ENCODE results near the gene HYAL2.
A peak's percentile ranks its signal among the peaks of the same experiment; 100 is the strongest.

HYAL2 gene

DNA sequence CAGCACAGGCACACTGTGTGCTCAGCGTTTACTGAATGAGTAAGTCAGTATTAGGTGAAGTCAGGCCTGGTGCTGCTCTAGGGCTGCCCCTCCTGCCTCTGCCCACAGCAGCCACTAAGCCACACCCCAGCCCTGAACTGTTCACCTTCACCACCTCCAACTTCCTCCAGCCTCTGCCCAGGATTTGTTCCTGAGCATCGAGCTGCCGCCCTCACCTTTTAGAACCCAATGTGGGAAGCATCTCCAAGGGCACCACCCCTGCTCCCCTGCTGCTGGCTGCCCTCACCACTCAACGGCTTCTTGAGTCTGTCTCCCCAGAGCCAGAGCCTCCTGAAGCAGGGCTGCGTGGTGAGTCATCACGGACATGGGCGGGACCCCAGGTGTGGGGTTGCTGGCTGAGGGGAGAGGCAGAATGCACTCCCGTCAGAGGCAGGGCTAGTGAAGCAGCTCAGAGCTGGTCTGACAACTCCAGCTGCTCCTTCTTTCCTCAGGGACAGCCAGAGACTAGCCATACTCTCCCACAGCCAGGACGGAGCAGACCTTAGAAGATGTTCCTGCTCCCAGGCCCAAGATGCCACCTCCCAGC is 5.8 kb downstream of the HYAL2 start:
- Histone ChIP-seq H3K4me3 (ENCODE audit: low read depth, low read length) (no peak overlapping the region), H3K9me3 (ENCODE audit: control insufficient read depth, insufficient read depth, low read depth, low read length) (no peaks in the 10 kb centered on the region), H3K27ac (ENCODE audit: extremely low read depth, low read depth, low read length) (no peak overlapping the region), H3K36me3 (ENCODE audit: control insufficient read depth in 2 of 2, insufficient read depth in 1 of 2, low read length in 2 of 2) (peaks cover 0 to 38% of the 10 kb centered on the region in 2 experiments; a peak in 1 of 3 replicates), H3K4me1 (ENCODE audit: control insufficient read depth, insufficient read depth, low read length) (peaks cover 7% of the 10 kb centered on the region; the same call in 1 of the 2 replicates)
- POLR2A ChIA-PET = interaction anchor here (0.5 to 3.6 kb wide), 6 partner anchors 11 to 52 kb away, joined by 3 to 12 read pairs (median 10); partner anchors contain the start of genes HYAL3, IFRD2, NAA80 and TUSC2
- CTCF ChIA-PET = interaction anchor here (1.0 kb wide), 1 partner anchor 18 kb away, joined by 7 read pairs; the partner anchor contains the start of genes HYAL3 and NAA80
- TF ChIP-seq SP2 (tag by site-specific recombination; IDR thresholded peaks at IDR 0.05) = peak; percentile 55
- TF ChIP-seq, protein P1, sequence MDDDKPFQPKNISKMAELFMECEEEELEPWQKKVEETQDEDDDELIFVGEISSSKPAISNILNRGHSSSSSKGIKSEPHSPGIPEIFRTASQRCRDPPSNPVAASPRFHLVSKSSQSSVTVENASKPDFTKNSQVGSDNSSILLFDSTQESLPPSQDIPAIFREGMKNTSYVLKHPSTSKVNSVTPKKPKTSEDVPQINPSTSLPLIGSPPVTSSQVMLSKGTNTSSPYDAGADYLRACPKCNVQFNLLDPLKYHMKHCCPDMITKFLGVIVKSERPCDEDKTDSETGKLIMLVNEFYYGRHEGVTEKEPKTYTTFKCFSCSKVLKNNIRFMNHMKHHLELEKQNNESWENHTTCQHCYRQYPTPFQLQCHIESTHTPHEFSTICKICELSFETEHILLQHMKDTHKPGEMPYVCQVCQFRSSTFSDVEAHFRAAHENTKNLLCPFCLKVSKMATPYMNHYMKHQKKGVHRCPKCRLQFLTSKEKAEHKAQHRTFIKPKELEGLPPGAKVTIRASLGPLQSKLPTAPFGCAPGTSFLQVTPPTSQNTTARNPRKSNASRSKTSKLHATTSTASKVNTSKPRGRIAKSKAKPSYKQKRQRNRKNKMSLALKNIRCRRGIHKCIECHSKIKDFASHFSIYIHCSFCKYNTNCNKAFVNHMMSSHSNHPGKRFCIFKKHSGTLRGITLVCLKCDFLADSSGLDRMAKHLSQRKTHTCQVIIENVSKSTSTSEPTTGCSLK (tag by site-specific recombination; IDR thresholded peaks at IDR 0.05) = no peak
- TF ChIP-seq TCF7L2 (IDR thresholded peaks at IDR 0.05; ENCODE audit: borderline replicate concordance, low read depth, low read length) = no peak
- no peak for TF ChIP-seq ZNF132 (tag by site-specific recombination; IDR thresholded peaks at IDR 0.05; ENCODE audit: borderline replicate concordance)
- TF ChIP-seq KLF9 (tag by site-specific recombination; IDR thresholded peaks at IDR 0.05; ENCODE audit: low read depth) = peak; percentile 70
- TF ChIP-seq ZNF707 (tag by site-specific recombination; IDR thresholded peaks at IDR 0.05) = no peak
- TF ChIP-seq ZBTB20 (tag by site-specific recombination; IDR thresholded peaks at IDR 0.05) = peak; percentile 53; the same call in 1 of the 2 replicates
- TF ChIP-seq ZFHX2 (tag by site-specific recombination; conservative IDR thresholded peaks at IDR 0.05) = peak; percentile 92
- TF ChIP-seq ZNF555 (tag by site-specific recombination; conservative IDR thresholded peaks at IDR 0.05) = no peak
- TF ChIP-seq, protein P2, sequence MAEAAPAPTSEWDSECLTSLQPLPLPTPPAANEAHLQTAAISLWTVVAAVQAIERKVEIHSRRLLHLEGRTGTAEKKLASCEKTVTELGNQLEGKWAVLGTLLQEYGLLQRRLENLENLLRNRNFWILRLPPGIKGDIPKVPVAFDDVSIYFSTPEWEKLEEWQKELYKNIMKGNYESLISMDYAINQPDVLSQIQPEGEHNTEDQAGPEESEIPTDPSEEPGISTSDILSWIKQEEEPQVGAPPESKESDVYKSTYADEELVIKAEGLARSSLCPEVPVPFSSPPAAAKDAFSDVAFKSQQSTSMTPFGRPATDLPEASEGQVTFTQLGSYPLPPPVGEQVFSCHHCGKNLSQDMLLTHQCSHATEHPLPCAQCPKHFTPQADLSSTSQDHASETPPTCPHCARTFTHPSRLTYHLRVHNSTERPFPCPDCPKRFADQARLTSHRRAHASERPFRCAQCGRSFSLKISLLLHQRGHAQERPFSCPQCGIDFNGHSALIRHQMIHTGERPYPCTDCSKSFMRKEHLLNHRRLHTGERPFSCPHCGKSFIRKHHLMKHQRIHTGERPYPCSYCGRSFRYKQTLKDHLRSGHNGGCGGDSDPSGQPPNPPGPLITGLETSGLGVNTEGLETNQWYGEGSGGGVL (tag by site-specific recombination; IDR thresholded peaks at IDR 0.05) = peak; percentile 90
- TF ChIP-seq ZNF660 (tag by site-specific recombination; IDR thresholded peaks at IDR 0.05) = no peak
- TF ChIP-seq WT1 (tag by site-specific recombination; IDR thresholded peaks at IDR 0.05) = no peak
- TF ChIP-seq, protein P3, sequence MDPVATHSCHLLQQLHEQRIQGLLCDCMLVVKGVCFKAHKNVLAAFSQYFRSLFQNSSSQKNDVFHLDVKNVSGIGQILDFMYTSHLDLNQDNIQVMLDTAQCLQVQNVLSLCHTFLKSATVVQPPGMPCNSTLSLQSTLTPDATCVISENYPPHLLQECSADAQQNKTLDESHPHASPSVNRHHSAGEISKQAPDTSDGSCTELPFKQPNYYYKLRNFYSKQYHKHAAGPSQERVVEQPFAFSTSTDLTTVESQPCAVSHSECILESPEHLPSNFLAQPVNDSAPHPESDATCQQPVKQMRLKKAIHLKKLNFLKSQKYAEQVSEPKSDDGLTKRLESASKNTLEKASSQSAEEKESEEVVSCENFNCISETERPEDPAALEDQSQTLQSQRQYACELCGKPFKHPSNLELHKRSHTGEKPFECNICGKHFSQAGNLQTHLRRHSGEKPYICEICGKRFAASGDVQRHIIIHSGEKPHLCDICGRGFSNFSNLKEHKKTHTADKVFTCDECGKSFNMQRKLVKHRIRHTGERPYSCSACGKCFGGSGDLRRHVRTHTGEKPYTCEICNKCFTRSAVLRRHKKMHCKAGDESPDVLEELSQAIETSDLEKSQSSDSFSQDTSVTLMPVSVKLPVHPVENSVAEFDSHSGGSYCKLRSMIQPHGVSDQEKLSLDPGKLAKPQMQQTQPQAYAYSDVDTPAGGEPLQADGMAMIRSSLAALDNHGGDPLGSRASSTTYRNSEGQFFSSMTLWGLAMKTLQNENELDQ (tag by site-specific recombination; IDR thresholded peaks at IDR 0.05; ENCODE audit: low read depth) = no peak
- no peak for TF ChIP-seq ZNF558 (tag by site-specific recombination; IDR thresholded peaks at IDR 0.05)
- TF ChIP-seq ZNF214 (tag by site-specific recombination; IDR thresholded peaks at IDR 0.05; ENCODE audit: borderline replicate concordance) = no peak
- 0 out of 2 replicates have a peak, but pooled peaks have one; percentile 36 for TF ChIP-seq ZNF629 (tag by site-specific recombination; IDR thresholded peaks at IDR 0.05)
- no peak for TF ChIP-seq GLI4 (tag by site-specific recombination; IDR thresholded peaks at IDR 0.05)
- TF ChIP-seq ZBTB17 (tag by site-specific recombination; IDR thresholded peaks at IDR 0.05) = peak; percentile 76
- TF ChIP-seq ZNF416 (tag by site-specific recombination; IDR thresholded peaks at IDR 0.05) = no peak
- TF ChIP-seq ZNF202 (tag by site-specific recombination; IDR thresholded peaks at IDR 0.05; ENCODE audit: borderline replicate concordance) = no peak
- peak; percentile 94 for TF ChIP-seq EGR2 (tag by site-specific recombination; IDR thresholded peaks at IDR 0.05; ENCODE audit: low read depth)
- no peak for TF ChIP-seq KLF8 (tag by site-specific recombination; IDR thresholded peaks at IDR 0.05)
- no peak for TF ChIP-seq HOXD13 (CRISPR knock-in tag; IDR thresholded peaks at IDR 0.05; ENCODE audit: borderline replicate concordance)
- TF ChIP-seq, protein P4, sequence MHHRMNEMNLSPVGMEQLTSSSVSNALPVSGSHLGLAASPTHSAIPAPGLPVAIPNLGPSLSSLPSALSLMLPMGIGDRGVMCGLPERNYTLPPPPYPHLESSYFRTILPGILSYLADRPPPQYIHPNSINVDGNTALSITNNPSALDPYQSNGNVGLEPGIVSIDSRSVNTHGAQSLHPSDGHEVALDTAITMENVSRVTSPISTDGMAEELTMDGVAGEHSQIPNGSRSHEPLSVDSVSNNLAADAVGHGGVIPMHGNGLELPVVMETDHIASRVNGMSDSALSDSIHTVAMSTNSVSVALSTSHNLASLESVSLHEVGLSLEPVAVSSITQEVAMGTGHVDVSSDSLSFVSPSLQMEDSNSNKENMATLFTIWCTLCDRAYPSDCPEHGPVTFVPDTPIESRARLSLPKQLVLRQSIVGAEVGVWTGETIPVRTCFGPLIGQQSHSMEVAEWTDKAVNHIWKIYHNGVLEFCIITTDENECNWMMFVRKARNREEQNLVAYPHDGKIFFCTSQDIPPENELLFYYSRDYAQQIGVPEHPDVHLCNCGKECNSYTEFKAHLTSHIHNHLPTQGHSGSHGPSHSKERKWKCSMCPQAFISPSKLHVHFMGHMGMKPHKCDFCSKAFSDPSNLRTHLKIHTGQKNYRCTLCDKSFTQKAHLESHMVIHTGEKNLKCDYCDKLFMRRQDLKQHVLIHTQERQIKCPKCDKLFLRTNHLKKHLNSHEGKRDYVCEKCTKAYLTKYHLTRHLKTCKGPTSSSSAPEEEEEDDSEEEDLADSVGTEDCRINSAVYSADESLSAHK (tag by site-specific recombination; IDR thresholded peaks at IDR 0.05) = no peak
- TF ChIP-seq, protein P5, sequence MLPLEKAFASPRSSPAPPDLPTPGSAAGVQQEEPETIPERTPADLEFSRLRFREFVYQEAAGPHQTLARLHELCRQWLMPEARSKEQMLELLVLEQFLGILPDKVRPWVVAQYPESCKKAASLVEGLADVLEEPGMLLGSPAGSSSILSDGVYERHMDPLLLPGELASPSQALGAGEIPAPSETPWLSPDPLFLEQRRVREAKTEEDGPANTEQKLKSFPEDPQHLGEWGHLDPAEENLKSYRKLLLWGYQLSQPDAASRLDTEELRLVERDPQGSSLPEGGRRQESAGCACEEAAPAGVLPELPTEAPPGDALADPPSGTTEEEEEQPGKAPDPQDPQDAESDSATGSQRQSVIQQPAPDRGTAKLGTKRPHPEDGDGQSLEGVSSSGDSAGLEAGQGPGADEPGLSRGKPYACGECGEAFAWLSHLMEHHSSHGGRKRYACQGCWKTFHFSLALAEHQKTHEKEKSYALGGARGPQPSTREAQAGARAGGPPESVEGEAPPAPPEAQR (tag by site-specific recombination; IDR thresholded peaks at IDR 0.05) = no peak
- no peak for TF ChIP-seq ZNF350 (tag by site-specific recombination; IDR thresholded peaks at IDR 0.05)
